Nephron progenitor cell (in vitro differentiated cells): ENCODE data around the gene CFAP77.

Source experiments
- DNase-seq: peaks from one replicate; pipeline ENCODE4 v3.0.0; 2021
- H3K27ac Mint-ChIP-seq: 2 replicates; pipeline ENCODE4 v1.8.0; 2021; ENCODE audit warnings: mild to moderate bottlenecking, moderate library complexity, mixed read lengths
- H3K27me3 Mint-ChIP-seq: 2 replicates; pipeline ENCODE4 v1.8.0; 2021; ENCODE audit warnings: mild to moderate bottlenecking, low read depth, mixed read lengths; ENCODE audit not compliant: poor library complexity
- H3K36me3 Mint-ChIP-seq: 2 replicates; pipeline ENCODE4 v1.8.0; 2021; ENCODE audit warnings: low read depth, mixed read lengths
- H3K4me1 Mint-ChIP-seq: 2 replicates; pipeline ENCODE4 v1.8.0; 2021; ENCODE audit warnings: mixed read lengths
- H3K4me3 Mint-ChIP-seq: 2 replicates; pipeline ENCODE4 v1.8.0; 2021; ENCODE audit warnings: mild to moderate bottlenecking, moderate library complexity, mixed read lengths
- H3K9me3 Mint-ChIP-seq: 2 replicates; pipeline ENCODE4 v1.8.0; 2021; ENCODE audit warnings: mild to moderate bottlenecking, moderate library complexity, mixed read lengths
- CTCF ChIP-seq: fragments of 200-600 bp; sonication (generic); IDR thresholded peaks from 2 replicates; pipeline ENCODE4 v1.5.0; 2021; ENCODE audit warnings: antibody characterized with exemption

Gene CFAP77

GRCh38 chr9:132582276-132582785 lies 172.3 kb downstream of the CFAP77 start, which contains the start of gene BARHL1:
BARHL1 (plus strand) TSS chr9:132582606; CDS start chr9:132582798, 192 bp downstream.
- Mint-ChIP-seq H3K27me3 (peaks cover 100% of the 10 kb centered on the region), H3K27ac (no peak within 1 kb of the TSS)

GRCh38 chr9:132582786-132583583 lies 173.0 kb downstream of the CFAP77 start:
- no peak for TF ChIP-seq CTCF
- Mint-ChIP-seq H3K36me3 (no peaks in the 10 kb centered on the region), H3K27me3 (peaks cover 100% of the 10 kb centered on the region), H3K4me3 (no peak overlapping the region), H3K27ac (no peak overlapping the region), H3K9me3 (no peaks in the 10 kb centered on the region), H3K4me1 (peaks cover 9% of the 10 kb centered on the region)
- no peak for DNase-seq

More at GRCh38 chr9:132582276-132582785, 172.3 kb downstream of the CFAP77 start, which contains the start of gene BARHL1:
- no peak for TF ChIP-seq CTCF
- Mint-ChIP-seq H3K9me3 (no peaks in the 10 kb centered on the region), H3K4me3 (peak within 1 kb of the TSS; percentile 68), H3K36me3 (no peaks in the 10 kb centered on the region), H3K4me1 (peaks cover 9% of the 10 kb centered on the region)
- DNase-seq = no peak

GRCh38 chr9:132583584-132584304 lies 173.7 kb downstream of the CFAP77 start:
- Mint-ChIP-seq H3K36me3 (no peaks in the 10 kb centered on the region), H3K27ac (no peak overlapping the region), H3K9me3 (no peaks in the 10 kb centered on the region), H3K27me3 (peaks cover 100% of the 10 kb centered on the region), H3K4me1 (peaks cover 9% of the 10 kb centered on the region), H3K4me3 (no peak overlapping the region)
- TF ChIP-seq CTCF = no peak
- DNase-seq = no peak

- Mint-ChIP-seq H3K27me3 (peaks cover 100% of the 10 kb centered on the region), H3K4me3 (no peak overlapping the region), H3K27ac (no peak overlapping the region), H3K4me1 (peaks cover 9% of the 10 kb centered on the region), H3K36me3 (no peaks in the 10 kb centered on the region), H3K9me3 (no peaks in the 10 kb centered on the region)
- DNase-seq = no peak
- no peak for TF ChIP-seq CTCF
Observed at GRCh38 chr9:132584601-132585560, 174.9 kb downstream of the CFAP77 start.

GRCh38 chr9:132585954-132586829 lies 176.2 kb downstream of the CFAP77 start:
- Mint-ChIP-seq H3K36me3 (no peaks in the 10 kb centered on the region), H3K4me1 (peaks cover 10% of the 10 kb centered on the region), H3K27me3 (peaks cover 98% of the 10 kb centered on the region), H3K27ac (no peak overlapping the region), H3K4me3 (no peak overlapping the region), H3K9me3 (no peaks in the 10 kb centered on the region)
- DNase-seq = peak; percentile 38
- TF ChIP-seq CTCF = no peak
